SK-N-SH (cell line): ENCODE data around the gene ADGRB2.

Experiments used
- CTCF ChIP-seq: fragments of 200-600 bp; sonication (generic); IDR thresholded peaks from 2 replicates; pipeline ENCODE4 v1.6.1; 2017; ENCODE audit warnings: antibody characterized with exemption, mild to moderate bottlenecking, moderate library complexity
- EZH2phosphoT487 ChIP-seq: fragments of 200-600 bp; sonication (generic); IDR thresholded peaks from 2 replicates; pipeline ENCODE4 v1.6.1; 2017; ENCODE audit warnings: low read depth, mixed run types, mild to moderate bottlenecking, antibody characterized with exemption, moderate library complexity, borderline replicate concordance
- GABPA ChIP-seq: IDR thresholded peaks from 2 replicates; pipeline ENCODE4 v1.4.0; 2012; ENCODE audit warnings: low read depth, mild to moderate bottlenecking
- GATA2 ChIP-seq: sonication (generic); formaldehyde crosslinking; IDR thresholded peaks from 2 replicates; pipeline ENCODE4 v1.5.0; 2020; ENCODE audit warnings: mild to moderate bottlenecking, missing genetic modification reagents
- POLR2AphosphoS5 ChIP-seq: IDR thresholded peaks from 2 replicates; pipeline ENCODE4 v1.6.1; 2012; ENCODE audit warnings: low read depth, low read length
- REST ChIP-seq: IDR thresholded peaks from 2 replicates; pipeline ENCODE4 v1.6.1; 2012; ENCODE audit warnings: mild to moderate bottlenecking, low read depth, low read length, moderate library complexity
- YY1 ChIP-seq: IDR thresholded peaks from 2 replicates; pipeline ENCODE4 v1.4.0; 2012; ENCODE audit warnings: low read depth, mild to moderate bottlenecking

GRCh38 chr1:31767225-31767624, 3.1 kb upstream of the ADGRB2 start:
- TF ChIP-seq EZH2phosphoT487 (no peak), CTCF (no peak), POLR2AphosphoS5 (no peak), GABPA (no peak), GATA2 (CRISPR knock-in tag) (no peak), YY1 (no peak), REST (no peak)
